ENCODE data around the gene MTUS2.

Gene MTUS2

GRCh38 chr13:28866932-28867331 is 46.8 kb downstream of the MTUS2 start:
- Histone ChIP-seq H3K79me2 (ENCODE audit: insufficient read depth, low read length) (no peaks in the 10 kb centered on the region), H3K9me3 (ENCODE audit: insufficient read depth, low read depth, low read length) (no peaks in the 10 kb centered on the region), H2AFZ (ENCODE audit: low read length) (no peak overlapping the region), H3K36me3 (ENCODE audit: insufficient read depth, low read length) (no peaks in the 10 kb centered on the region), H3F3A (ENCODE audit: low read depth) (no peaks in the 10 kb centered on the region), H3K27me3 (ENCODE audit: insufficient read depth, low read length, poor library complexity, severe bottlenecking) (peaks cover under 1% of the 10 kb centered on the region), H3K4me3 (ENCODE audit: low read length, poor library complexity, severe bottlenecking) (no peak overlapping the region), H3K4me1 (ENCODE audit: insufficient read depth, low read length, poor library complexity, severe bottlenecking) (no peaks in the 10 kb centered on the region), H3K9me2 (replicated peaks; ENCODE audit: low read depth, low read length) (no peaks in the 10 kb centered on the region), H4K20me1 (ENCODE audit: insufficient read depth, low read length, poor library complexity, severe bottlenecking) (no peaks in the 10 kb centered on the region), H3K4me2 (ENCODE audit: low read depth, low read length, poor library complexity, severe bottlenecking) (no peak overlapping the region), H3K9ac (ENCODE audit: low read depth, low read length, poor library complexity, severe bottlenecking) (no peak overlapping the region)
- TF ChIP-seq CTCF (conservative IDR thresholded peaks at IDR 0.05; ENCODE audit: low read length) (no peak), EZH2phosphoT487 (IDR thresholded peaks at IDR 0.05; ENCODE audit: borderline replicate concordance) (no peak)

- no peaks in the 10 kb centered on the region for H3F3A ChIP-seq (ENCODE audit: low read depth)
- H3K9me3 ChIP-seq (ENCODE audit: insufficient read depth, low read depth, low read length) = no peaks in the 10 kb centered on the region
- no peaks in the 10 kb centered on the region for H4K20me1 ChIP-seq (ENCODE audit: insufficient read depth, low read length, poor library complexity, severe bottlenecking)
- TF ChIP-seq CTCF (conservative IDR thresholded peaks at IDR 0.05; ENCODE audit: low read length) (no peak), EZH2phosphoT487 (IDR thresholded peaks at IDR 0.05; ENCODE audit: borderline replicate concordance) (no peak)
- H2AFZ ChIP-seq (ENCODE audit: low read length) = no peak overlapping the region
- no peaks in the 10 kb centered on the region for H3K9me2 ChIP-seq (replicated peaks; ENCODE audit: low read depth, low read length)
- H3K27me3 ChIP-seq (ENCODE audit: insufficient read depth, low read length, poor library complexity, severe bottlenecking) = peaks cover 3% of the 10 kb centered on the region
- no peaks in the 10 kb centered on the region for H3K4me1 ChIP-seq (ENCODE audit: insufficient read depth, low read length, poor library complexity, severe bottlenecking)
- H3K9ac ChIP-seq (ENCODE audit: low read depth, low read length, poor library complexity, severe bottlenecking) = no peak overlapping the region
- H3K4me3 ChIP-seq (ENCODE audit: low read length, poor library complexity, severe bottlenecking) = no peak overlapping the region
- H3K4me2 ChIP-seq (ENCODE audit: low read depth, low read length, poor library complexity, severe bottlenecking) = no peak overlapping the region
- H3K36me3 ChIP-seq (ENCODE audit: insufficient read depth, low read length) = no peaks in the 10 kb centered on the region
- H3K79me2 ChIP-seq (ENCODE audit: insufficient read depth, low read length) = no peaks in the 10 kb centered on the region
These were observed 47.4 kb downstream of the MTUS2 start for GRCh38 chr13:28867564-28867963.

GRCh38 chr13:28872427-28873176 is 52.5 kb downstream of the MTUS2 start:
- Histone ChIP-seq H3K4me2 (ENCODE audit: low read depth, low read length, poor library complexity, severe bottlenecking) (no peak overlapping the region), H3F3A (ENCODE audit: low read depth) (no peaks in the 10 kb centered on the region), H3K27me3 (ENCODE audit: insufficient read depth, low read length, poor library complexity, severe bottlenecking) (peaks cover 3% of the 10 kb centered on the region), H3K9ac (ENCODE audit: low read depth, low read length, poor library complexity, severe bottlenecking) (no peak overlapping the region), H3K36me3 (ENCODE audit: insufficient read depth, low read length) (no peaks in the 10 kb centered on the region), H4K20me1 (ENCODE audit: insufficient read depth, low read length, poor library complexity, severe bottlenecking) (no peaks in the 10 kb centered on the region), H3K9me2 (replicated peaks; ENCODE audit: low read depth, low read length) (no peaks in the 10 kb centered on the region), H3K4me3 (ENCODE audit: low read length, poor library complexity, severe bottlenecking) (no peak overlapping the region), H3K4me1 (ENCODE audit: insufficient read depth, low read length, poor library complexity, severe bottlenecking) (no peaks in the 10 kb centered on the region), H3K9me3 (ENCODE audit: insufficient read depth, low read depth, low read length) (no peaks in the 10 kb centered on the region), H3K79me2 (ENCODE audit: insufficient read depth, low read length) (no peaks in the 10 kb centered on the region), H2AFZ (ENCODE audit: low read length) (no peak overlapping the region)
- no peak for TF ChIP-seq CTCF (conservative IDR thresholded peaks at IDR 0.05; ENCODE audit: low read length)
- no peak for TF ChIP-seq EZH2phosphoT487 (IDR thresholded peaks at IDR 0.05; ENCODE audit: borderline replicate concordance)
